ENCODE data around the gene BCO2.

The BCO2 gene

DNA sequence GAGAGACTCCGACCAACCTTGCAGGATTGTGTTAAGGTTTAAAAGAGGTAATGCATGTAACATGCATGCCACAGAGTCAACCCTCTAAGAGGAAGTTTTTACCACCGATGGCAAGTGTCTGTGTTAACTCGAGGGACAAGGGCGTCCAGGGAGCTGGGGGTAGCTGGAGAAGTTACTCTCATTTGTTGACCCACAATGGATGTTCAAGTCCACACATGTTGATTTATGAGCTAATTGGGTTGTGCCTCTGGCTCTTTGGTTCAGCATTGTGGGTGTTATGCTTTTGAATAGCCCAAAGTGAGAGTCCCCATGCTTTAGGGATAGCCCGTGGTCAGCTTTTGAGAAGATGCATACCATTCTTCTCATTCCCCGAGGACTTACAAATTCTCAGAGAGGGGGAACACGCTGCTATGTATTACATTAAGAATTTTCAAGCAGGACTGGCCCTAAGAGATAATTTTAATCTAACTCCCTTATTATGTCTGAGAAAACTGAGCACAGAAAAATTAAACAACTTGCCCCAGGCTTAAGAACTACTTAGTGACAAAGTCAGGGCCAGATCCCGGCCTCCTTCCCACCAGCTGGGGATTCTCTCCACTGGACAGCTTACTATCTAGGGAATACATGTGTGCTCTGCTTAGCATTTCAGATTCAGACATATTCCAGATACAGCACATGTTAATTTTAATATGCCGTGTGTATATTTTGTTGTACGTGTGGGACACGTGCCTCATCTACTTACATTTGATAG lies 90.5 kb downstream of the BCO2 start:
- DNase-seq (ENCODE audit: low read depth) = peak; percentile 21
- H3K4me3 ChIP-seq (ENCODE audit: low read length) = no peak overlapping the region
- TF ChIP-seq, protein P1, sequence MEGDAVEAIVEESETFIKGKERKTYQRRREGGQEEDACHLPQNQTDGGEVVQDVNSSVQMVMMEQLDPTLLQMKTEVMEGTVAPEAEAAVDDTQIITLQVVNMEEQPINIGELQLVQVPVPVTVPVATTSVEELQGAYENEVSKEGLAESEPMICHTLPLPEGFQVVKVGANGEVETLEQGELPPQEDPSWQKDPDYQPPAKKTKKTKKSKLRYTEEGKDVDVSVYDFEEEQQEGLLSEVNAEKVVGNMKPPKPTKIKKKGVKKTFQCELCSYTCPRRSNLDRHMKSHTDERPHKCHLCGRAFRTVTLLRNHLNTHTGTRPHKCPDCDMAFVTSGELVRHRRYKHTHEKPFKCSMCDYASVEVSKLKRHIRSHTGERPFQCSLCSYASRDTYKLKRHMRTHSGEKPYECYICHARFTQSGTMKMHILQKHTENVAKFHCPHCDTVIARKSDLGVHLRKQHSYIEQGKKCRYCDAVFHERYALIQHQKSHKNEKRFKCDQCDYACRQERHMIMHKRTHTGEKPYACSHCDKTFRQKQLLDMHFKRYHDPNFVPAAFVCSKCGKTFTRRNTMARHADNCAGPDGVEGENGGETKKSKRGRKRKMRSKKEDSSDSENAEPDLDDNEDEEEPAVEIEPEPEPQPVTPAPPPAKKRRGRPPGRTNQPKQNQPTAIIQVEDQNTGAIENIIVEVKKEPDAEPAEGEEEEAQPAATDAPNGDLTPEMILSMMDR (IDR thresholded peaks at IDR 0.05; ENCODE audit: insufficient read depth, low read depth, low read length, missing control alignments) = no peak

DNA sequence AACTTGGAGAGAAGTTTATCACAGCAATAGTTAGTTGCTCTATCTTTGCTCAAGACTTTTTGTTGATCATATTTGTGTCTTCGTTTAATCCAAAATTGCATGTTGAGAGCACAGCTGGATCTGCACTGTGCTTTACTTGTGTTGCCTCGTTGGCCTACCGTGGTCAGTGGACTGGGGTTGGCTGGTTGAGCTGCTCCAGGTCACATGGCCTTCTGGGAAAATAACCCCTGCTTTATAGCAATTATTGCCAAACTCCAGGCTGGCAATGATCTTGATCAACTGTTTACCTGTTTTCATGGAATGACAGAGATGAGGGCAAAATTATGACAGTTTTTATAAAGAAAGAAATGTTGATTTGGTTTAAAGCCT lies 91.1 kb downstream of the BCO2 start:
- DNase-seq (ENCODE audit: low read depth) = no peak

DNA sequence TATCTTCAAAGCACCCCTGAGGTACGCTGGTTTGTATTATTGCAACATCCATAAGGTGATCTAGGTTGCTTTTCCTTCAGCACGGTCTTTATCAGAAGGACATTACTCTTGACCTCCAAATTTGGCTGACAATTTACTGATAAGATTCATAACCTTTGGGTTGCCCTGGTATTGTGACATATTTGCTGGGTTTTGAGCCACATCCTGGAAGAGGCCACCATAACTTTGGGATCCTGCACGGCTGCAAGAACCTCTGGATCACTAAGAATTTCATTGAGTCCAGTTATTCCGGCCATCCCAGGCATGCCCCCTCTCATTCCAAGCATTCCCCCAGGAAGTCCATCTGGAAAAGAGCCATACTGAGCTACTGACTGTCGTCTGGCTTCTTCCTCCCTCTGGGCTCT lies 91.9 kb downstream of the BCO2 start:
- no peak overlapping the region for H3K4me3 ChIP-seq (ENCODE audit: low read length)
- no peak for DNase-seq (ENCODE audit: low read depth)
- TF ChIP-seq, protein P1 (IDR thresholded peaks at IDR 0.05; ENCODE audit: insufficient read depth, low read depth, low read length, missing control alignments) = no peak

More for the DNA sequence above, 91.1 kb downstream of the BCO2 start:
- no peak overlapping the region for H3K4me3 ChIP-seq (ENCODE audit: low read length)
- TF ChIP-seq, protein P1 (IDR thresholded peaks at IDR 0.05; ENCODE audit: insufficient read depth, low read depth, low read length, missing control alignments) = no peak

DNA sequence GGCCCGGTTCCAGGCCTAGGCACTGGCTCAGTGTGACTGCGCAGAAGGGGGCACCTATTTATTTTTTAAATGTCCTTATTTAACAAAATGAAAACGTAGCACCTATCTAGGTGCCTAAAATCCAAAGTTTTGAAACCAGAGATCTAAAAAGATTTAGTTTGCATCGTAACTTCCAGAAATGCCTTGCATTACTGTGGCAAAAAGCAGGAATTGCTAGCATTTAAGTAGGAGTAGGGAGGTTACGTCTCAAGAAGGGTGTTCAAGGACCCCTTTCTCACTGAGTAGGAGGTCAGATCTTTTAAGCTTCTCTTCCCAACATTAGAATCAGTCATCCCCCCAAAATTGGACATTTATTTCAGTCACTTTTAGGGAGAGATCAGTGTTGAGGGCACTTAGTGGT lies 93.1 kb downstream of the BCO2 start:
- TF ChIP-seq, protein P1 (IDR thresholded peaks at IDR 0.05; ENCODE audit: insufficient read depth, low read depth, low read length, missing control alignments) = no peak
- H3K4me3 ChIP-seq (ENCODE audit: low read length) = no peak overlapping the region
- DNase-seq (ENCODE audit: low read depth) = no peak

Data from epithelial cell of esophagus (primary cell).